Keratinocyte (primary cell): ENCODE measurements around the gene PDXDC1.
"Not testable (repeated sequence)": the region's sequence is repeated elsewhere in the genome, so short reads cannot be mapped to it uniquely, and the experiment has no call there.

Source experiments
- EZH2 ChIP-seq: IDR thresholded peaks from one replicate; pipeline ENCODE4 v1.6.1; 2012; ENCODE audit warnings: inconsistent platforms, mild to moderate bottlenecking, low read length, moderate library complexity
- TF ChIP-seq, protein P1 (sequence below), 3 experiments: IDR thresholded peaks in 1 of 3; conservative IDR thresholded peaks in 1 of 3; optimal IDR thresholded peaks in 1 of 3; 2 replicates in 2 of 3; 3 replicates in 1 of 3; pipeline versions ENCODE3 to v1.5.1; 2011; ENCODE audit warnings: low read length in 3 of 3, mild to moderate bottlenecking in 3 of 3, moderate library complexity in 2 of 3, control low read depth in 1 of 3, inconsistent platforms in 1 of 3; ENCODE audit not compliant: insufficient read depth in 2 of 3; ENCODE audit errors: extremely low read depth in 1 of 3

DNA sequence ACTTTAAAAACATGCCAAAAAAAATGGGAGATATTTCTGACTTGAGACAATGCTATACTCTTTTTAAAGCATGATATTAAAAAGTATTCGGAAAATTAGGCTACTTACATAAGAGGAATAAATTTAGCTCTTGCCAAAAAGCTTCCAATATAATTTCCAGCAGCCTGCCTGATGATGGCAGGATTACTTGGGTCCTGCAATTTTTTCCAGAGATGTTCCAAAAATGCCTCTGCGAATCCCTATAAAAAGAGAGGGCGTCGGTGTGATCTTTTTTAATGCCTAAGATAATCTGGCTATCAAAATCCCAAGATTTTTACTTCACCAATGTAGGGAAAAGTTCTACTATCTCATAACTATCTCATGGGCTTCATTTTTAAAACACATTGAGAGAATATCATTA lies 96.2 kb downstream of the PDXDC1 start:
- TF ChIP-seq, protein P1, sequence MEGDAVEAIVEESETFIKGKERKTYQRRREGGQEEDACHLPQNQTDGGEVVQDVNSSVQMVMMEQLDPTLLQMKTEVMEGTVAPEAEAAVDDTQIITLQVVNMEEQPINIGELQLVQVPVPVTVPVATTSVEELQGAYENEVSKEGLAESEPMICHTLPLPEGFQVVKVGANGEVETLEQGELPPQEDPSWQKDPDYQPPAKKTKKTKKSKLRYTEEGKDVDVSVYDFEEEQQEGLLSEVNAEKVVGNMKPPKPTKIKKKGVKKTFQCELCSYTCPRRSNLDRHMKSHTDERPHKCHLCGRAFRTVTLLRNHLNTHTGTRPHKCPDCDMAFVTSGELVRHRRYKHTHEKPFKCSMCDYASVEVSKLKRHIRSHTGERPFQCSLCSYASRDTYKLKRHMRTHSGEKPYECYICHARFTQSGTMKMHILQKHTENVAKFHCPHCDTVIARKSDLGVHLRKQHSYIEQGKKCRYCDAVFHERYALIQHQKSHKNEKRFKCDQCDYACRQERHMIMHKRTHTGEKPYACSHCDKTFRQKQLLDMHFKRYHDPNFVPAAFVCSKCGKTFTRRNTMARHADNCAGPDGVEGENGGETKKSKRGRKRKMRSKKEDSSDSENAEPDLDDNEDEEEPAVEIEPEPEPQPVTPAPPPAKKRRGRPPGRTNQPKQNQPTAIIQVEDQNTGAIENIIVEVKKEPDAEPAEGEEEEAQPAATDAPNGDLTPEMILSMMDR (optimal IDR thresholded peaks at IDR 0.05 in 1 of 3, IDR thresholded peaks at IDR 0.05 in 1 of 3, conservative IDR thresholded peaks at IDR 0.05 in 1 of 3; ENCODE audit: extremely low read depth in 1 of 3, insufficient read depth in 2 of 3, low read length in 3 of 3) = not testable (repeated sequence)
- not testable (repeated sequence) for TF ChIP-seq EZH2
